ENCODE measurements around the gene SGMS1.
"Not testable (repeated sequence)": the region's sequence is repeated elsewhere in the genome, so short reads cannot be mapped to it uniquely, and the experiment has no call there.

SGMS1 gene

DNA sequence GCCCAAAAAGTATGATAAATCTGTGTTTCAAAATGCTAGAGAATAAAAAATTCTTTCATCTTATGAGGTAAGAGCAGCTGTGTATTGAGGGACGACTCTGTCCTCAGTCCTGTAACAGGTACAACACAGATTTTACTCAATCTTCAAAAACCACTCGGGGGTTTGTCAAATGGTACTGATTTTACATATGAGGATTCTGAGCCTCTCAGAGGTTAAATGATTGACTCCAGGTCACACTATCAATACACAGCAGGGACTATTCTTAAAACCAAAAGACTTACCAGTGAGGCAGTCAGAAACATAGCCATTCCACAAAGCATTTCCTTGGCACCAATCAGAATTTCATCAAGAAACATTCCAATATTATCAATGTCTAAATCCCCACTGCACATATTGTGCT lies 95.5 kb downstream of the SGMS1 start:
- no peak for DNase-seq

DNA sequence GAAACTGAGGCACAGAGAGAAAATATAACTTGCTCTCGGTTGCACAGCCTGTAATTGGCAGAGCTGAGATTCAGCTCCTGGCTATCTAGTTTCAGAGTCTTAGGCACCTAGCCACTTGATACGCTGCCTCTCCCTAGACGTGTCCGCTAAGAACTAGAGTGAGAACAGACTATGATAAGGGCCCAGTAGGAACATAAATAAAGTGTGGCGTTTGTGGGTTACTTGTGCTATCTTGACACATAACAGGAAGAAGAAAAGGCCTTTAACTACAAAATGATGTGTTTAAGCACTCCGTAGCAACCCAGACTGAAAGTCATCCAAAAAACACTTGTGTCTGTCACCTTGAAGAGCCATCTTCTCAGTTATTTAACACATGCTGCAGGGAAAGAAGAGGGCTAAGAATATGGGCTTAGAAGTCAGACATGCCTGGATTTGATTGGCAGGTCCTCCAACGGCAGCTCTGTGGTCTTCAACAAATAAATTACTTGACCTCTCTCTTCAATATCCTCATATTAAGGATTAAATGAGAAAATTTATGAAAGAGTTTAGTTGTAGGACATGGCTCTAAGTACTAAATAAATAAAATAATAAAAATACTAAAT lies 96.2 kb downstream of the SGMS1 start:
- no peak for DNase-seq

DNA sequence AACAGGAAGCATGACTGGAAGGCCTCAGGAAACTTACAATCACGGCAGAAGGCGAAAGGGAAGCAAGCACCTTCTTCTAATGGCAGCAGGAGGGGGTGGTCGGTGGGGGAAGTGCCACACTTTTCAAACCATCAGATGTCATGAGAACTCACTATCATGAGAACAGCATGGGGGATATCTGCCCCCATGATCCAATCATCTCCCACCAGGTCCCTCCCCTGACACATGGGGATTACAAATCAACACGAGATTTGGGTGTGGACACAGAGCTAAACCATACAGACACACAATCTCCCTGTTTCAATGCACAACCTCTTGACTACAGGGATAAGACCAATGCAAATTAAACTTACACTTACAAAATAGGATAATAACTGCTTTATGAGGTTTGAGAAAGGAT lies 97.6 kb downstream of the SGMS1 start:
- no peak for DNase-seq

- no peak for DNase-seq
Observed at GRCh38 chr10:50523357-50523756, 100.4 kb downstream of the SGMS1 start.

DNA sequence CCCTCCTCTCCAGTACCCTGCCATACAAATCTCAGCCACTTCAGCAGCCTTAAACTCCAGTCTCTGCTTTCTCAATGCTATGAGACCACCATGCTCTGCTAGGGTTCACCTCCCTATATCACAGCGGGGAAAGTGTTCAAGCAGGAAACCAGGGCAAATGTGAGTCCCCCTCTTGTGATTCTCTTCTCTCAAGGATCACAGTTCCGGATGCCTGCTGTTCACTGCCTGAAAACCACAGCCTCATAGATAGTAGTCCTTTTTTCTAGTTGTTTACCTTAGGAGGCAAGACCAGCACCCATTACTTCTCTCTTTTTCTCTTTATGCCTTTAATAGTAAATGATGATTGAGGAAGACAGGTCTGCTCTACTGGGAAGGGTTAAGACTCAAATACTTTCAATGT lies 100.8 kb downstream of the SGMS1 start:
- peak; percentile 42 for DNase-seq

GRCh38 chr10:50520115-50520514 lies 103.6 kb downstream of the SGMS1 start:
- DNase-seq = no peak

GRCh38 chr10:50517626-50518025 lies 106.1 kb downstream of the SGMS1 start:
- no peak for DNase-seq

GRCh38 chr10:50516171-50516570 lies 107.6 kb downstream of the SGMS1 start:
- DNase-seq = no peak

GRCh38 chr10:50515420-50515819 lies 108.3 kb downstream of the SGMS1 start:
- no peak for DNase-seq

DNA sequence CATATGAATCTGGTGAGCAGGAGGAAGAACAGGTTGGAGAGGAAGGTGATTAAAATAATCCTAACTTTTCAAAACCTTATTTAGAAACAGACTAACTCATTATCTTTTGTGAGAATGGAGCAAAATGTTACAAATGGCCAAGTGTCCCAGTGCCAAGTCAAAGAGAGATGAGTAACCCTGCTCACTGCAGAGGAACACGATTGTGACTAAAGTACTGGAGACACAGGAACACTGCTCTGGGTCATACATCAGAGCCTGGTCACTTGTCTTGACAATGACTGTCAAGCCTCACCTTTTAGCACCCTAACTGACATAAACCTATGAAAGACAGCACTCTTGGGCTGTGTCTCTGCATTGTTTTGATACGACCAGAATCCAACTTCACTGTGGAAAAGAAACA lies 108.8 kb downstream of the SGMS1 start:
- no peak for DNase-seq

DNA sequence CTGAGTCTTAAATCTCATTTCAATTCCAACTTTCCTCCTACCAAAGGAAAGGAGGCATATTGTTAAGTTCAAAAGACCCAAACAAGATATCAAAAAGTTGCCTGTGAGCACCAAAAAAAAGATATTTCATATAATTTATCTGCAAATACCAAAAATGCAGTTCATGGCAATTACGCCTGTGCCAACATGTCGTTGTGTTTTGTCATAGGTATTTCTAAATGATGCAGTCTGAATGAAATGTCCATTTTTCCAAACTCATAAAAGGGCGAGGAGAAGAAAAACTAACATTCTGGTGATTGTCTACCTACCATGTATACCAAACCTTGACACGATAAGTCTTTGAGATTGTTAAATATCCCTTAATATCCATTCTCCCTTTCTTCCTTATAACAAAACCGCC lies 109.8 kb downstream of the SGMS1 start:
- no peak for DNase-seq

DNA sequence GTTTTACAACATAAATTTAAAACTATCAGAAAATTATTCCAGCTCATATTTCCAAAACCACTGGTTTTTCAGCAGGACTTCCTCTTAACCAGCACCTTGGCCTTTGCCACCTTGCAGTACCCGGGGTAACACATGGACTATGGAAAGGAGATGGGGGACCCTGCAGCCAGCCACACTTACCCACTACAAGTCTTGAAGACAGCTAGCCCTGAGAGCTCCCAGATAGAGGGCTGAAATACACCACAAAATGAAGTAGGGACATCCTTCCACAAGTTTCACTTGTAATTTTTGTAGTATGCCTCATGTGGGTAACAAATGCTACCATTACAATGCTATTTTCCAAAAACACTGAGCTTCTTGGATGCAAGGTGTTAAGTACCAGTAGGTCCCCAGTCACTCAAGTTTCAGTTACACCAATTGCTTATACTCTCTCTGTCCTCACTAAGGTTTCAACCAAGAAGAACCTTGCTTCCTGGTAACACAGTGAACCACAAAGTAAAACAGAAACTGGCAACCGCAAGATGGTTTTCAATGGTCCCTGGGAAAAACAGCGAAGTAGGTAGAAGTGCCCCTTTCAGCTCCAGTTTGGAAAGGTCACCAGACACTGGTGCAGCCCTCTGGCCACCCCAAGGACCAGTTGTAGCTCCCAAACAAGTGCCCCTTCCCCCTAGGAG lies 110.9 kb downstream of the SGMS1 start:
- DNase-seq = no peak

DNA sequence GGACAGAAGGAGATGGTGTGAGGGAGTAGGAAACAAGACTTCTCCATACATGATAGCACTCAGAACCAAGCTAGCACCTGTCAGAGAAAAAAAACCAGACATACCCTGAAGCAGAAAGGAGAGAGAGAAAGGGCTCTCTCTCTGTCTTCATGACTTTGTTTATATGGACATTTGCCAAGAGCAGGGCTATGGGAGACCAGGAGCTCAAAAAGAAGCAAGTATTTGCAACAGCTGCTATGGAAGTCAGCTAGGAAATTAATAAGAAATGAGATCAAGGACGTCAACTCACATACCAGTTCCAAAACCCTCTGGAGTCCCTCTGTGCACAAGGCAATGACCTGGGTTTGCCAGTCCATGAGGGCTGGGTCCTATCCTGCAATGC lies 111.6 kb downstream of the SGMS1 start:
- no peak for DNase-seq

DNA sequence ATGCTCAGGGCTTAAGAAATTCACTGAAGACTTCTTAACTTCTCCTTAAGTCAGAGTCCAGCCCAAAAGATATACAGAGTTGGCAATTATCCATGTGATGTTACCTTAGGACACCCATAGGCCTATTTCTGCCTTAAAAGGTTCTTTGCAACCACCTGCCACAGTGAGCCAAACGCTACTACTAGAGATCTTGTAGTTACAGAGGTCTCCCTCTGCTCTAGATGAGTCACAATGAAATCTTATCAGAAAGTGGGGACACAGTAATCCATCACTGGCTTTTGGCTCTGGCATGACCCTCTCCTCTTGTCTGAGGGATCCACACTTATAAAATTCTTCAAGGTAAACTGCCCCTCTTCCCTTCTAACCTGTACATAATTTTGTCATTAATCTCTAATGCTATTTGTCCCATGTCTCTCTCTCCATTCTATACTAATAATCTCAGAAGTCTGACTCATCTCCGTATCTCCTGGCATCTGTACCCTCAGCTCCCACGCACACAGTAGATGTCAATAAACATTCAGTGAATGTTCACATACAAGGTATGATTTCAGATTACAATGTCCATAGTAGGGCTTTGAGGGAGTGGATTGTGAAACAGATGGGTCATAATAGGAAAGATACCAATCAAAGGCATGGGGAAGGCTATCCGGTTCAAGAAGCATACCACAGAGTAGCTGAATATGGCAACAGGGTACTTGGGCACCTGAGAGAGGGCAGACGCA lies 112.1 kb downstream of the SGMS1 start:
- DNase-seq = no peak

DNA sequence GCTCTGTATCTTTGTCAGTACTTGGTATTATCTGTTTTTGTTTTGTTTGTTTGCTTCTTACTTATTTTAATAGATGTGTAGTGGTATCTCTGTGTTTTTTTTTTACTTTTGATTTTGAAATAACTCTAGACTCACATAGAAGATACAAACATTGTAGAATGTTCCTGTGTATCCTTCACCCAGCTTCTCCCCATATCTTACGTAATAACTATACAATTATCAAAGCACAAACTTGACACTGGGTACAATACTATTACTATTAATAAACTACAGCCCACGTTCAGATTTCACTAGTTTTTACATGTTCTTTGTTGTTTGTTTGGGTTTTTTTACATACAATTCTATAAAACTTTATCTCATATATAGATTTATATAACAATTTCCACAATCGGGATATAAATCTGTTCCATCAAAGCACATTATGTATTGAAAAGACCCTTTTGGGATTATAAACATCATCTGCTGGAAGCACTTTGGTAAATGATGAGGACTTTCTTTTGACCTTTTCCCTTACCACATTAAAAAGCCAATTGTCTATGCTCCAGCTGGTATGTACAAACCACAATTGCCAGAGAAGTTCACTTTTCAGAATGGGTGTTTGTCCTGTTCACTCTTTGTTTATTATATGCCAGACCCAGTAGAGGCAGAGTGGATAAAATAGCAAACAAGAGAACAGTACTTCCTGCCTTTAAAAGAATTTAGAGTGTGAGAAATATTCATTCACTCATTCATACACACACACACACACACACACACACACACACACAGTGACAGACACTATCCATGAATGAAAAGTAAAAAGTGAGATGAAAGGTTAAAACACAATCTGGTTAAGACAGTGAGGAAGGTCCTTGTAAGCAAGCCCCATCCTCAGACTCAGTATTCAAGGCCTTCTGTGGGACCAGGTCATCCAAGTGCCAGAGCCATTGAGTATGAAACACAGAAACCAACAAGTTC lies 113.0 kb downstream of the SGMS1 start:
- no peak for DNase-seq

GRCh38 chr10:50508315-50509051 lies 115.3 kb downstream of the SGMS1 start:
- DNase-seq = no peak

DNA sequence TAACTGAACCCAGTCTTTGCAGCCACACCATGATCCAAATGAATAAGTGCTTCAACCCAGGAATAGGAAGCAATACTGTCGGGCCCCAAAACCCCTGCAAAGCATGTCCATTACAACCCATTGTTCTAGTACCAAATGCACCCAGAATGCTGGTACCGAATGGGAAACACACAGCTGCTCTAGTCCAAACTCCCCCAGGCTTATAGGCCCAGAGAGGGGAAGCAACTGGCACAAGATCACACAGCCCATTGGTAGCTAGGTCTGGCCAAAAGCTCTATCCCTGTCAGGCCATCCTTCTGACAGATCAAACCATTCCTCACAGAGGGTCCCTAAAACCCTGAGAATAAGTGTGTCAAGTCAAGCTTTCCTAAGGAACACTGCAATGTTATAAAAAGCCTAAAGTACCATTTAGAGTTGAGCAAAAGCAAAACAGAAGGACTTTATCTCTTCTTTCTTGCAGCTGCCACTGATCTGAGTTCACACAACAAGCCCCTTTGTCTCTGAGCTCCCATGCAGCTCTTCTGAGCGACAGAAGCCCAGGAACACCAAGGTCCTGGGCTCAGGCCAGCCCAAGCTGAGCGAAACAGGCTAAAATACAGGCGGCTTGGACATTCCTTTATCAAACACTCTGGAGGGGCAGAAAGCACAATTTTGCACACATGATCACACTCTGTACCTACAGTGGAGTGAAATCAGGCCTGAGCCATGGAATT lies 116.7 kb downstream of the SGMS1 start:
- no peak for DNase-seq

DNA sequence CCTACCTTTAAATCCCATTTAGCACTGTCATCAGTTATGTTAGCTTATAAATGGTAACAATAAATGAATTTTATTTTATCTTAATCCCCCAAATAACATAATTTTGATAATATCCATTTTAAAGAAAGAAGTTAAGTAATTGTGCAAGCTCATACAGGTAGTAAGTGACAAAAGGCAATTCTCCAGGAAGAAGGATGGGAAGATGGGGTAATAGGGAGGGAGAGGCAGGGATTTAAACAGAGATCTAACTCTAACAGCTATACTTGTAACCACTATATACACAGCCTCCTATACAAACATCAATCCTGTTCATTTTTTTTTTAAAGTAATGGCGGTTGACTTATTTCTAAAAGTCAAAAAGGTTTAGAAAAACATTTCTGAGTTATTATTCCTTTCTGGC lies 119.4 kb downstream of the SGMS1 start:
- DNase-seq = no peak

- DNase-seq = no peak
Observed at GRCh38 chr10:50503661-50504320, 120.0 kb downstream of the SGMS1 start.

- not testable (repeated sequence) for DNase-seq
Observed at GRCh38 chr10:50503156-50503555, 120.6 kb downstream of the SGMS1 start.

DNA sequence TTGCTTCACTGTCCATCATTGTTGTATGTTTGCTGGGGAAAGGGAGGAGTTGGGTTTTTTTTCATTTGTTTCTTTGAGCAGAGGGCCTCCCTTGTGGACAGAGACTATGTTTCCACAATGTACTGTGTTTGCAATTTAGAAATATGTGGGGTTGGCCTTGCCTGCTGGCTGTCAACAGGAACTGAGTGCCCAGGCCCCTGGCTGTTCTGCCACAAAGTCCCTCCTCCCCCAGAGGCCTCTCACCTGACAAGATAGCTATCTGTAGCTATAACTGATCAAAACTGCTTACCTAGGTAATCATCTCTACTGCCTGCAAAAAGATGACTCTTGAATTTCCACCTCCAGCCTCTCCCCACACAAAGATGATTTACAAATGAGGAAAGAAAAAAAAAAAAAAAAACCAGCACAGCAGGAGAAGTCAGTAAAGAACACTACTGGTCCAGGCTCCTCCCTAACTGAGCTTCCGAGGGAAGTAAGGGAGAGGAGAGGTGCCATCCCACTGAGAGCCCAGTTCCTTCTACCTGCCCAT lies 121.8 kb downstream of the SGMS1 start:
- DNase-seq = no peak
